Keratinocyte (primary cell): ENCODE measurements around the gene TNS3. TPM values are rescaled to one million over a fixed set of nuclear protein-coding genes. Genes with fewer than 3 reads are reported as not detected.

Source experiments
- DNase-seq: peaks from one replicate; pipeline ENCODE4 v3.0.0-alpha.2; 2011; ENCODE audit warnings: low read depth, missing footprints, low spot score
- FAIRE-seq: peaks from 2 replicates; lab custom pipeline; 2011; peaks lifted over from hg19 to GRCh38; lab: Jason Lieb, UNC
- H2AFZ ChIP-seq: 2 replicates; pipeline ENCODE4 v1.6.0; 2012; ENCODE audit warnings: low read length, control low read depth, inconsistent platforms; ENCODE audit not compliant: control insufficient read depth
- H3K27ac ChIP-seq: 2 replicates; pipeline ENCODE4 v1.5.1; 2011; ENCODE audit warnings: low read length; ENCODE audit not compliant: control insufficient read depth, insufficient read depth
- H3K27me3 ChIP-seq: 3 replicates; pipeline ENCODE4 v1.6.0; 2011; ENCODE audit warnings: low read length; ENCODE audit not compliant: control insufficient read depth, insufficient read depth; ENCODE audit errors: extremely low read depth
- H3K36me3 ChIP-seq, 2 experiments: 2 replicates in 1 of 2; 3 replicates in 1 of 2; pipeline ENCODE4 v1.5.1; 2011; ENCODE audit warnings: low read length in 2 of 2, mild to moderate bottlenecking in 1 of 2; ENCODE audit not compliant: control insufficient read depth in 2 of 2, insufficient read depth in 2 of 2; ENCODE audit errors: extremely low read depth in 1 of 2
- H3K4me1 ChIP-seq: 3 replicates; pipeline ENCODE4 v1.5.1; 2011; ENCODE audit warnings: low read length; ENCODE audit not compliant: control insufficient read depth, insufficient read depth; ENCODE audit errors: extremely low read depth
- H3K4me2 ChIP-seq: 3 replicates; pipeline ENCODE4 v1.6.0; 2011; ENCODE audit warnings: low read depth, low read length; ENCODE audit not compliant: control insufficient read depth, insufficient read depth; ENCODE audit errors: extremely low read depth
- H3K4me3 ChIP-seq, 3 experiments: fragments of 200-600 bp in 1 of 3; sonication (generic) in 1 of 3; 2 replicates in 2 of 3; 3 replicates in 1 of 3; pipeline ENCODE4 v1.5.1; 2011 to 2016; ENCODE audit warnings: low read length in 3 of 3, mild to moderate bottlenecking in 3 of 3, control low read depth in 2 of 3, inconsistent platforms in 1 of 3, low read depth in 1 of 3, mixed read lengths in 1 of 3, mixed run types in 1 of 3, moderate library complexity in 1 of 3; ENCODE audit not compliant: control insufficient read depth in 2 of 3, insufficient read depth in 2 of 3; ENCODE audit errors: extremely low read depth in 1 of 3
- H3K79me2 ChIP-seq: 2 replicates; pipeline ENCODE4 v1.6.0; 2012; ENCODE audit warnings: low read length; ENCODE audit not compliant: control insufficient read depth, insufficient read depth
- H3K9ac ChIP-seq: 3 replicates; pipeline ENCODE4 v1.6.0; 2011; ENCODE audit warnings: low read length; ENCODE audit not compliant: control insufficient read depth, insufficient read depth; ENCODE audit errors: extremely low read depth
- H3K9me1 ChIP-seq: 3 replicates; pipeline ENCODE4 v1.6.0; 2011; ENCODE audit warnings: low read length; ENCODE audit not compliant: control insufficient read depth, insufficient read depth; ENCODE audit errors: extremely low read depth
- H3K9me3 ChIP-seq: 2 replicates; pipeline ENCODE4 v1.5.1; 2012; ENCODE audit warnings: low read depth, low read length; ENCODE audit not compliant: control insufficient read depth
- H4K20me1 ChIP-seq: 3 replicates; pipeline ENCODE4 v1.6.0; 2011; ENCODE audit warnings: low read length; ENCODE audit not compliant: control insufficient read depth, insufficient read depth; ENCODE audit errors: extremely low read depth
- EZH2 ChIP-seq: IDR thresholded peaks from one replicate; pipeline ENCODE4 v1.6.1; 2012; ENCODE audit warnings: inconsistent platforms, mild to moderate bottlenecking, low read length, moderate library complexity
- dilution Hi-C: fragments of 300-500 bp; cut with MboI; formaldehyde crosslinking; loops from one replicate; pipeline ENCODE4 v1.7.0; 2020; ENCODE audit warnings: low sequenced_read_pairs; ENCODE audit not compliant: extremely low pct_ligation_motif_present
- polyA plus RNA-seq, 5 experiments: library from polyadenylated mRNA; depleted of rRNA in 3 of 5; stranded (reverse) in 3 of 5; stranded (forward) in 1 of 5; unstranded in 1 of 5; fragments of >200 nt; gene quantifications; 1 replicate in 1 of 5; 2 replicates in 3 of 5; 3 replicates in 1 of 5; pipeline versions ENCODE4 v1.2.1 to v1.2.3, GENCODE V29; 2011 to 2012; ENCODE audit warnings: missing spikeins in 2 of 5, low read depth in 1 of 5, low replicate concordance in 1 of 5
- TF ChIP-seq, protein P1 (sequence below), 3 experiments: IDR thresholded peaks in 1 of 3; conservative IDR thresholded peaks in 1 of 3; optimal IDR thresholded peaks in 1 of 3; 2 replicates in 2 of 3; 3 replicates in 1 of 3; pipeline versions ENCODE3 to v1.5.1; 2011; ENCODE audit warnings: low read length in 3 of 3, mild to moderate bottlenecking in 3 of 3, moderate library complexity in 2 of 3, control low read depth in 1 of 3, inconsistent platforms in 1 of 3; ENCODE audit not compliant: insufficient read depth in 2 of 3; ENCODE audit errors: extremely low read depth in 1 of 3

The TNS3 gene
- polyA plus RNA-seq, 1 donor (not counting 4 experiments of a cell fraction or from before 2014, with no cell fraction given) = 3.9 TPM

DNA sequence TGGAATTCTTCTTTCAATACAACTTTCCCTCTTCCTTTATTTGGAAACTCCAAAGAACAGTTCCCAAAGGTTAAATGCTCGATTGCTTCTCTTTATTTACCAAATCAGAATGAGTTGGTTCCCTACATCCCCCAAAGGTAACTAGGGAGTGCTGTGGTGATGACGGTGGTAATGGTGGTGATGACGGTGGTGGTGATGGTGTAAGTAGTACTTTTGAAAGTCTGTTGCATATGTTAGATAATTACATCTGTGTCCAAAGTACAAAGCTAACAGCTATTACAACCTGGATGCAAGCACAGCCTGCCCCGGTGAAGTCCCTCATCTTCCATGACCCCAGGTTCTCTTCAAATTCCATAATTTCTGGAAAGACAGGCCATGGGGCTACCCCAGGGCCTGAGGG, 115.1 kb downstream of the TNS3 start:
- H3K4me1 ChIP-seq = no peaks in the 10 kb centered on the region
- no peaks in the 10 kb centered on the region for H4K20me1 ChIP-seq
- peaks cover 3% of the 10 kb centered on the region for H3K27me3 ChIP-seq
- H3K9me1 ChIP-seq = no peaks in the 10 kb centered on the region
- no peaks in the 10 kb centered on the region for H3K9me3 ChIP-seq
- H3K4me3 ChIP-seq = no peak overlapping the region
- TF ChIP-seq, protein P1, sequence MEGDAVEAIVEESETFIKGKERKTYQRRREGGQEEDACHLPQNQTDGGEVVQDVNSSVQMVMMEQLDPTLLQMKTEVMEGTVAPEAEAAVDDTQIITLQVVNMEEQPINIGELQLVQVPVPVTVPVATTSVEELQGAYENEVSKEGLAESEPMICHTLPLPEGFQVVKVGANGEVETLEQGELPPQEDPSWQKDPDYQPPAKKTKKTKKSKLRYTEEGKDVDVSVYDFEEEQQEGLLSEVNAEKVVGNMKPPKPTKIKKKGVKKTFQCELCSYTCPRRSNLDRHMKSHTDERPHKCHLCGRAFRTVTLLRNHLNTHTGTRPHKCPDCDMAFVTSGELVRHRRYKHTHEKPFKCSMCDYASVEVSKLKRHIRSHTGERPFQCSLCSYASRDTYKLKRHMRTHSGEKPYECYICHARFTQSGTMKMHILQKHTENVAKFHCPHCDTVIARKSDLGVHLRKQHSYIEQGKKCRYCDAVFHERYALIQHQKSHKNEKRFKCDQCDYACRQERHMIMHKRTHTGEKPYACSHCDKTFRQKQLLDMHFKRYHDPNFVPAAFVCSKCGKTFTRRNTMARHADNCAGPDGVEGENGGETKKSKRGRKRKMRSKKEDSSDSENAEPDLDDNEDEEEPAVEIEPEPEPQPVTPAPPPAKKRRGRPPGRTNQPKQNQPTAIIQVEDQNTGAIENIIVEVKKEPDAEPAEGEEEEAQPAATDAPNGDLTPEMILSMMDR (optimal IDR thresholded peaks at IDR 0.05 in 1 of 3, IDR thresholded peaks at IDR 0.05 in 1 of 3, conservative IDR thresholded peaks at IDR 0.05 in 1 of 3; ENCODE audit: extremely low read depth in 1 of 3, insufficient read depth in 2 of 3, low read length in 3 of 3) = no peak
- TF ChIP-seq EZH2 = no peak
- H3K36me3 ChIP-seq = no peaks in the 10 kb centered on the region
- no peak overlapping the region for H3K9ac ChIP-seq
- dilution Hi-C loops = no loop called here
- H3K79me2 ChIP-seq = no peaks in the 10 kb centered on the region
- FAIRE-seq = no peak
- no peak overlapping the region for H2AFZ ChIP-seq
- H3K27ac ChIP-seq = no peak overlapping the region
- H3K4me2 ChIP-seq = no peak overlapping the region
- DNase-seq = no peak

DNA sequence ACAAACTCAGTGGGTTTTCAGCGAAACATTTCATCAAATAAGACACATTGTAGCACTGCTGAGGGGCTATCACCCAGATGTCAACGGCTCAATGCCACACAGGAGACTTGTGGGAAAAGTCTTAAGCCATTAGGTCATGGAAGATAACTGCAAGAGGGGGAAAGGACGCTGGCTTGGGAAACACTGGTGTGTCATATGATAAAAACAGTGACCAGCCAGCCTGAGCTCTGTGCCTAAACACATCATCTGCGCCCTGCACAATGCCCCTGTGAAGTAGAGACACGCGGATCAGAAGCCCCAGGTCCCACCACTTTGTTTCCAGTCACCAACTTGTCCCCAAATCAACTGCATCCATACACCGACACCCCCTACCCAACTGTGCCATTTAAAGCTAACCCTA, 116.7 kb downstream of the TNS3 start:
- no peaks in the 10 kb centered on the region for H3K4me1 ChIP-seq
- H3K27me3 ChIP-seq = peaks cover 6% of the 10 kb centered on the region
- no peak overlapping the region for H3K9ac ChIP-seq
- DNase-seq = no peak
- no peak overlapping the region for H3K4me3 ChIP-seq
- TF ChIP-seq EZH2 = no peak
- TF ChIP-seq, protein P1 (optimal IDR thresholded peaks at IDR 0.05 in 1 of 3, IDR thresholded peaks at IDR 0.05 in 1 of 3, conservative IDR thresholded peaks at IDR 0.05 in 1 of 3; ENCODE audit: extremely low read depth in 1 of 3, insufficient read depth in 2 of 3, low read length in 3 of 3) = no peak
- no peak for FAIRE-seq
- H4K20me1 ChIP-seq = peaks cover 5% of the 10 kb centered on the region
- H3K36me3 ChIP-seq = no peaks in the 10 kb centered on the region
- H3K9me1 ChIP-seq = no peaks in the 10 kb centered on the region
- H3K9me3 ChIP-seq = no peaks in the 10 kb centered on the region
- H3K79me2 ChIP-seq = no peaks in the 10 kb centered on the region
- H3K27ac ChIP-seq = no peak overlapping the region
- dilution Hi-C loops = no loop called here
- H2AFZ ChIP-seq = no peak overlapping the region
- H3K4me2 ChIP-seq = no peak overlapping the region
